Measurements from ENCODE around the gene PLPP3. TPM values are rescaled to one million over a fixed set of nuclear protein-coding genes. Genes with fewer than 3 reads are reported as not detected.

Gene PLPP3
- total RNA-seq, 1 donor from 2014 or later, result 33.5 TPM

DNA sequence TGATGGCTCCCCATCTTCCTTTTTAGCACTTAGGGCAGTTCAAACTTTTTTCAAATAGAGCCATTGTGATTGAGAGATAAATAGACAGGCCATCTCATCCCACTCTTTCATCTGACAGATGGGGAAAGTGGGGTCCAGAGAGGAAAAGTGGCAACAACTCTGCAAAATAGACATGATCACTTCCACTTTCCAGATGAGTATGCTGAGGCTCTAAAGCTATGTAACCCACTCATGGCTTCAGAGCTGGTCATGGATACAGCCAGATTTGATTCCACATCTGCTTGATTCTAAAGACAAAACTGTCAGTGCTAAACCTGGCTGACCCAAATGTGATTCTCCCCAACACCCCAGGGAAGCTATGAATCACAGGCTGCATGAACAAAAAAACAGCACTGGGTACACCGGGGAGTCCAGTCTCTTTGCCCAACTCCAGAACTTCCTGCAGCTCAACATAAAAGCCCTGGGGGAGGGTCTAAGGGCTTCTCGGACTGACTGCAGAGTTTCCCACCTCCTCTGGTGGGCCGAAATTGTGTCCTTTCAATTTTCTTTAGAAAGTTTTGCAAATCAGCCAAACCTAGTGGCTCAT, 59.3 kb downstream of the PLPP3 start:
- Mint-ChIP-seq H3K9me3 (ENCODE audit: unreplicated experiment) (no peaks in the 10 kb centered on the region), H3K27ac (ENCODE audit: unreplicated experiment) (no peak overlapping the region), H3K36me3 (ENCODE audit: low read depth, unreplicated experiment) (peaks cover 41% of the 10 kb centered on the region), H3K4me1 (ENCODE audit: unreplicated experiment) (peaks cover 35% of the 10 kb centered on the region), H3K4me3 (ENCODE audit: unreplicated experiment) (no peak overlapping the region), H3K27me3 (ENCODE audit: unreplicated experiment) (no peaks in the 10 kb centered on the region)
- TF ChIP-seq, protein P1, sequence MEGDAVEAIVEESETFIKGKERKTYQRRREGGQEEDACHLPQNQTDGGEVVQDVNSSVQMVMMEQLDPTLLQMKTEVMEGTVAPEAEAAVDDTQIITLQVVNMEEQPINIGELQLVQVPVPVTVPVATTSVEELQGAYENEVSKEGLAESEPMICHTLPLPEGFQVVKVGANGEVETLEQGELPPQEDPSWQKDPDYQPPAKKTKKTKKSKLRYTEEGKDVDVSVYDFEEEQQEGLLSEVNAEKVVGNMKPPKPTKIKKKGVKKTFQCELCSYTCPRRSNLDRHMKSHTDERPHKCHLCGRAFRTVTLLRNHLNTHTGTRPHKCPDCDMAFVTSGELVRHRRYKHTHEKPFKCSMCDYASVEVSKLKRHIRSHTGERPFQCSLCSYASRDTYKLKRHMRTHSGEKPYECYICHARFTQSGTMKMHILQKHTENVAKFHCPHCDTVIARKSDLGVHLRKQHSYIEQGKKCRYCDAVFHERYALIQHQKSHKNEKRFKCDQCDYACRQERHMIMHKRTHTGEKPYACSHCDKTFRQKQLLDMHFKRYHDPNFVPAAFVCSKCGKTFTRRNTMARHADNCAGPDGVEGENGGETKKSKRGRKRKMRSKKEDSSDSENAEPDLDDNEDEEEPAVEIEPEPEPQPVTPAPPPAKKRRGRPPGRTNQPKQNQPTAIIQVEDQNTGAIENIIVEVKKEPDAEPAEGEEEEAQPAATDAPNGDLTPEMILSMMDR (IDR thresholded peaks at IDR 0.05; ENCODE audit: unreplicated experiment), result no peak
- DNase-seq (ENCODE audit: low spot score), result no peak

DNA sequence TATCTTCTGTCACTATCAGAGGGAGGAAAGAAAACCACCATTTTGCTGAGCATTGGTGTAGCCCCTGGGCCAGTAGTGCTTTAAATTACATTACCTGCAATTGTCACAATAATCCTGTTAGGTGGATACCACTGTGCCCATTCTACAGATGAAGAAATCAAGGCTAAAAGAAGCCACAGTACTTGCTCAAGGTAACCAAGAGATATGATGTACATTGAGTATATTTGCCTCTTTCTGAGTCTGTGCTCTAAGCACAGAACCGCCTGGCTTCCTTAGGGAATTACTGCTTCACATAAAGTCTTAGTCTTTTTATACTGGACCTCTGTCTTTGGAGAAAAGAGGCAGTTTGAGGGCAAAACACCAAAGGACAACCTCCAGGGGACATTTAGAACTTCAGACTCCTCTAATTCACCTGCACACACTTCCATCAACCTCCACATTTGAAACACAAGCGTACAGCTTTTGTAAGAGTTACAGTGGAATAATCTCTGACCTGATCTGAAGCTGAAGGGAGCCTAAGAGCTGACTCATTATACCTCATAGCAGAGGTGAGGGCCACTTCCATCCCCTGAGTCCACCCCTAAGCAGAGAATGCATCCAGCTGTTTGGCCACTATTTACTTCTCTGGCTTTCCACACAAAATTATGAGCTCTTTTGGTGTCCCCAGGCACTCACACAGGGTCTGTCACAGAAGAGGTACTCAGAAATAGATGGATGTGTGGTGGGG, 61.8 kb downstream of the PLPP3 start:
- peaks cover 43% of the 10 kb centered on the region for H3K4me1 Mint-ChIP-seq (ENCODE audit: unreplicated experiment)
- H3K36me3 Mint-ChIP-seq (ENCODE audit: low read depth, unreplicated experiment), result peaks cover 34% of the 10 kb centered on the region
- no peaks in the 10 kb centered on the region for H3K27me3 Mint-ChIP-seq (ENCODE audit: unreplicated experiment)
- TF ChIP-seq, protein P1 (IDR thresholded peaks at IDR 0.05; ENCODE audit: unreplicated experiment), result no peak
- no peak overlapping the region for H3K4me3 Mint-ChIP-seq (ENCODE audit: unreplicated experiment)
- no peak for DNase-seq (ENCODE audit: low spot score)
- no peak overlapping the region for H3K27ac Mint-ChIP-seq (ENCODE audit: unreplicated experiment)
- H3K9me3 Mint-ChIP-seq (ENCODE audit: unreplicated experiment), result no peaks in the 10 kb centered on the region

DNA sequence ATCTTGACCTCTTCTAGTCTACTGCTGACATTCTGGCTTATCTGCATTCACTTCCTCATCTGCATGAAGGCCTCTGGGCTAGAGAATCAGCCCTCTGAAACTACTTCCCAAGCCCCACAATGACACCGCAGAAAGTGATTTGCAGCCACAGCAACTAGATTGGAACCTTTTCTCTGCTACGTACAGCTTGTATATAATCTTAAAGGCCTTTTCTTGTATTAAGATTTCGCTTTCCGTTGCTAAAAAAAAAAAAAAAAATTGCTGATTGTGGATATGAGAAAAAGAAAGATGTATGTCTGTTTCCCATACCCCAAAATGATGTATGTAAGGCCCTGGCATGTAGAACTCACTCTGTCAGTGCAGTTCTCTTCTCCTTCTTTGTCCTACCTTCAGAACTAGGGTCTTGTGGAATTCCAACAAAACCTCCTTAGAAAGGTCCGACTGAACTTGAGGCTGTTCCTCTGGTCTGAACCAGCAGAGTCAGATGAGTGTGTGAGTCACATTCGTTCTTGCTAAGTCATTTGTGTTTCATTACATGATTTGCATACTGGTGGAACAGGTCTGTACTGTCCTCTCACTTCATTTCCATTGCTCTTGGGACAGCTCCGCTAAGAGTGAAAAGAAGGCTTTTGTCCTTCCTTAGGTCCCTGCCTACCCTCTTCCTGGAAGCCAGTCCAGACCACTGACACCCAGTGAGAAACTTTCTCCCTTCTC, 62.7 kb downstream of the PLPP3 start:
- Mint-ChIP-seq H3K27me3 (ENCODE audit: unreplicated experiment) (no peaks in the 10 kb centered on the region), H3K27ac (ENCODE audit: unreplicated experiment) (no peak overlapping the region), H3K9me3 (ENCODE audit: unreplicated experiment) (no peaks in the 10 kb centered on the region), H3K4me3 (ENCODE audit: unreplicated experiment) (no peak overlapping the region), H3K4me1 (ENCODE audit: unreplicated experiment) (peaks cover 39% of the 10 kb centered on the region), H3K36me3 (ENCODE audit: low read depth, unreplicated experiment) (peaks cover 32% of the 10 kb centered on the region)
- TF ChIP-seq, protein P1 (IDR thresholded peaks at IDR 0.05; ENCODE audit: unreplicated experiment), result no peak
- DNase-seq (ENCODE audit: low spot score), result no peak

DNA sequence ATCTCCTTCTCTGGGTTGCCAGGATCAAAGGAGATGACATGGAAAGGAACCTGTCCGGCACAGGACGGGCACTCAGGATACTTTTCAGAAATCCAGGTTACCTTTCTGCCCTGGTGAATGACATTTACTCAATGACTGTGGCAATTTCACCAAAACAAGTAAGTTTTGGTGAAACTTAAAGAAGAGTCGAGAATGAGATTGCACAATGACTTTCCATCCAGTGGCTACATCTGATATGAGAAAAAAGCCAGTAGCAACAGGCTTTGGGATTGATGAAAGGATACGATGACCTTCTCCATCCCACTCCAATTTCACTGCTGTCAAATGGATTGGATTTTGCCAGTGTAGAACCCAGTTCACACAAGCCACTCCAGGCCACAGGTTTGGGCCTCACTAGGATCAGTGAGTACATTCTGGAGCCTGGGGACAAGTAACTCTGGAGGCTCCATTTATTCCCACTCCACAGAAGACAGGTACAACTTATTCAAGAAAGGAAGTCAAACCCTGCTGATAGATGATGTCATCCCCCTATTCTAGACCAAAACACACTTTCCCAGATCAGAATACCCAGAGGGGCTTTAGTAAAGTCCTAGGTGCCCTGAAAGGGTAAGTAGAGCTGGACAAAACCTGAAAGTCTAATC, 63.3 kb downstream of the PLPP3 start:
- H3K27ac Mint-ChIP-seq (ENCODE audit: unreplicated experiment), result no peak overlapping the region
- peaks cover 30% of the 10 kb centered on the region for H3K36me3 Mint-ChIP-seq (ENCODE audit: low read depth, unreplicated experiment)
- no peaks in the 10 kb centered on the region for H3K9me3 Mint-ChIP-seq (ENCODE audit: unreplicated experiment)
- H3K27me3 Mint-ChIP-seq (ENCODE audit: unreplicated experiment), result no peaks in the 10 kb centered on the region
- no peak overlapping the region for H3K4me3 Mint-ChIP-seq (ENCODE audit: unreplicated experiment)
- DNase-seq (ENCODE audit: low spot score), result no peak
- peaks cover 38% of the 10 kb centered on the region for H3K4me1 Mint-ChIP-seq (ENCODE audit: unreplicated experiment)
- TF ChIP-seq, protein P1 (IDR thresholded peaks at IDR 0.05; ENCODE audit: unreplicated experiment), result no peak

All from endothelial cell (in vitro differentiated cells).